Endothelial cell of umbilical vein (primary cell): ENCODE results near the gene CAPN14.

ENCODE experiments used
- GATA2 ChIP-seq: IDR thresholded peaks from 2 replicates; pipeline ENCODE4 v1.7.0; 2011; ENCODE audit warnings: low read depth, mild to moderate bottlenecking, moderate library complexity, mixed read lengths, low read length; ENCODE audit not compliant: insufficient read length, insufficient read depth
- MYC ChIP-seq: IDR thresholded peaks from one replicate; pipeline ENCODE4 v1.6.1; 2011; ENCODE audit warnings: mild to moderate bottlenecking, low read depth, low read length
- POLR2A ChIP-seq: IDR thresholded peaks from 2 replicates; pipeline ENCODE4 v1.6.1; 2012; ENCODE audit warnings: low read depth, mild to moderate bottlenecking, control low read depth, low read length
- POLR2AphosphoS5 ChIP-seq: IDR thresholded peaks from 2 replicates; pipeline ENCODE4 v1.6.1; 2012; ENCODE audit warnings: low read depth, mild to moderate bottlenecking, control low read depth, low read length, moderate library complexity; ENCODE audit not compliant: insufficient read depth
- TF ChIP-seq, protein P1 (sequence below), 2 donors: IDR thresholded peaks; 1 replicate in 1 of 2; 2 replicates in 1 of 2; pipeline ENCODE4 v1.5.1; 2011; ENCODE audit warnings: low read length in 2 of 2, mild to moderate bottlenecking in 2 of 2, moderate library complexity in 2 of 2, control low read depth in 1 of 2, inconsistent platforms in 1 of 2, low read depth in 1 of 2; ENCODE audit not compliant: insufficient read depth in 1 of 2; ENCODE audit errors: extremely low read depth in 1 of 2

DNA sequence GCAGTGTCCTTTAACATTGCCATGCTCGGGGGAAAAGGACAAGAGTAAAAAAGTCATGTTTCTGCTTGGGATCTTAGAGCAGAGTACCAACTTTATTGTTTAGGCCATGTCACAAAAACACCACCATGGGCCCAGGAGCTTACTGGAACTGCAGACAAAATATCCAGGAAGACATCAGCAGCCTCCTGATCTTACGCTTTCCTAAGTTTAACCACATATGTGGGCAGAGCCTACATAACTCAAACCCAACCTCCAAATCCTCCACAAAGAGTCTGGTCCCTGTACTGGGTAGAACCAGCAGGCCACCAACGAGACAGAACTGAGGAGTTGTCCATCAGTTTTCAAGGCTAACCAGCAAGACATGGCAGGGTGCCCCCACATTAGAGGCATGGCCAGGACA is 89.4 kb downstream of the CAPN14 start:
- TF ChIP-seq, protein P1, sequence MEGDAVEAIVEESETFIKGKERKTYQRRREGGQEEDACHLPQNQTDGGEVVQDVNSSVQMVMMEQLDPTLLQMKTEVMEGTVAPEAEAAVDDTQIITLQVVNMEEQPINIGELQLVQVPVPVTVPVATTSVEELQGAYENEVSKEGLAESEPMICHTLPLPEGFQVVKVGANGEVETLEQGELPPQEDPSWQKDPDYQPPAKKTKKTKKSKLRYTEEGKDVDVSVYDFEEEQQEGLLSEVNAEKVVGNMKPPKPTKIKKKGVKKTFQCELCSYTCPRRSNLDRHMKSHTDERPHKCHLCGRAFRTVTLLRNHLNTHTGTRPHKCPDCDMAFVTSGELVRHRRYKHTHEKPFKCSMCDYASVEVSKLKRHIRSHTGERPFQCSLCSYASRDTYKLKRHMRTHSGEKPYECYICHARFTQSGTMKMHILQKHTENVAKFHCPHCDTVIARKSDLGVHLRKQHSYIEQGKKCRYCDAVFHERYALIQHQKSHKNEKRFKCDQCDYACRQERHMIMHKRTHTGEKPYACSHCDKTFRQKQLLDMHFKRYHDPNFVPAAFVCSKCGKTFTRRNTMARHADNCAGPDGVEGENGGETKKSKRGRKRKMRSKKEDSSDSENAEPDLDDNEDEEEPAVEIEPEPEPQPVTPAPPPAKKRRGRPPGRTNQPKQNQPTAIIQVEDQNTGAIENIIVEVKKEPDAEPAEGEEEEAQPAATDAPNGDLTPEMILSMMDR (IDR thresholded peaks at IDR 0.05; ENCODE audit: extremely low read depth in 1 of 2, insufficient read depth in 1 of 2, low read depth in 1 of 2, low read length in 2 of 2) = no peak
- TF ChIP-seq POLR2A (no peak), POLR2AphosphoS5 (no peak), MYC (no peak), GATA2 (no peak)
